ENCODE measurements around the gene IST1. TPM values are rescaled to one million over a fixed set of nuclear protein-coding genes. Genes with fewer than 3 reads are reported as not detected.

IST1 gene
- total RNA-seq (2022; extraction: Qiagen RNA extraction), result 143 to 175 TPM (median 158 TPM) in 5 replicates

GRCh38 chr16:71894921-71895678 lies at the start of gene IST1:
IST1 (plus strand) TSS chr16:71895531; CDS start chr16:71915641, 20,110 bp downstream.

DNA sequence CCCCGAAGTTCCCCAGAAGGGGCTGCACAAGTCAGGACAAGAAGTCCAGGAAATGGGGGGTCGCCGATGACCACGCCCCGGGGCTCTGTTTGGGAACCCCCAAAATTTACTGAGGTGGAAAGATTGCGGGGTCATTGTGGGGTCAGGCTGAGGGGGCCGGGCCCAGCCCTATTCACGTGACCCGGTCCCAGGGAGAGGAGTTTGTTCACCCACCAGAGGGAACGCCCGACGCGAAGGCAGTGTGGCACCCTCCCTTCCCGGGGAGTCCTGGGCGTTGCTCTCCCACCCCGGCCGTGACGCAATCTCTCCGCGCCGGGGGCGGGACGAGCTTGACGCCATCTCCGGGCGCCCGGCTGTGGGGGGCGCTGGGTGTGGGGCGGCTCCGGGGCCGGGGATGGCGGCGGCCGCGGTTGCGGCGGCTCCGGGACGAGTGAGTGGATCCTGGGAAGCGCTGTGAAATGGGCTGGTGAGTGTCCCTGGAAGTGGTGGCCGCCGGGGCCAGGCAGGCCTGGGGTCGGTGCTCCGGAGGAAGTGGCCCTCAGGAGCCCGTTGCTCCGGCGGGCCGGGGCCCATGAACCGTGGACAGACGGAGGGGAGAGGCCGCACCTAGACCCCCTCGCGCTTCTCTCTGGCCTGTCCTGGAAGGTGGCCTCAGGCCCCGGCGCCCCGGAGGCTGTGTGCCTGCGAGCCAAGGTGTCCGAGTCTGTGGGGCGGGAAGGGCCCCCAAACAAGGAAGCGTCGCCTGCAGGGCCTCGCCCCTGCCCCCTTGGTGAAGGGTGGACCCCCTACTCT lies 49.5 kb upstream of the IST1 start, which contains the start of gene ATXN1L:
Gene ATXN1L (plus strand): TSS at position 338 of the 792 bp plus-strand sequence. CDS start 3,765 bp downstream, outside the sequence.

GRCh38 chr16:71883849-71884638 lies 11.3 kb upstream of the IST1 start, which contains the start of gene ZNF821:
ZNF821 (minus strand) TSS chr16:71884182; CDS start chr16:71879946, 4,236 bp downstream.

Other genes starting within 250 kb of the IST1 start
- 10.4 to 15.9 TPM (median 13.0 TPM) in 5 replicates for gene PHLPP2, start 170.8 kb upstream of the IST1 start, total RNA-seq (2022; extraction: Qiagen RNA extraction)
- gene AP1G1, start 86.7 kb upstream of the IST1 start, total RNA-seq (2022; extraction: Qiagen RNA extraction), result 43.6 to 61.9 TPM (median 55.2 TPM) in 5 replicates
- gene ATXN1L, start 49.6 kb upstream of the IST1 start, total RNA-seq (2022; extraction: Qiagen RNA extraction), result 14.8 to 20.7 TPM (median 19.1 TPM) in 5 replicates
- 3.7 to 4.7 TPM (median 4.4 TPM) in 5 replicates for gene ZNF821, start 11.3 kb upstream of the IST1 start, total RNA-seq (2022; extraction: Qiagen RNA extraction)
- not detected in 5 replicates for gene PKD1L3, start 104.9 kb downstream of the IST1 start, total RNA-seq (2022; extraction: Qiagen RNA extraction)
- 13.6 to 16.0 TPM (median 14.6 TPM) in 5 replicates for gene DHODH, start 113.2 kb downstream of the IST1 start, total RNA-seq (2022; extraction: Qiagen RNA extraction)
- not detected in 5 replicates for gene HP, start 159.0 kb downstream of the IST1 start, total RNA-seq (2022; extraction: Qiagen RNA extraction)
- not detected in 5 replicates for gene HPR, start 167.7 kb downstream of the IST1 start, total RNA-seq (2022; extraction: Qiagen RNA extraction)
- 14.8 to 20.1 TPM (median 19.0 TPM) in 5 replicates for gene TXNL4B, start 198.1 kb downstream of the IST1 start, total RNA-seq (2022; extraction: Qiagen RNA extraction)
- 43.0 to 55.5 TPM (median 52.6 TPM) in 5 replicates for gene DHX38, start 198.3 kb downstream of the IST1 start, total RNA-seq (2022; extraction: Qiagen RNA extraction)

Measured in A549 treated with dexamethasone at 1 μM for 4 hours (cell line).